NCI-H2107 (cell line): ENCODE measurements around the gene ST6GAL1.
"Not testable (repeated sequence)": the region's sequence is repeated elsewhere in the genome, so short reads cannot be mapped to it uniquely, and the experiment has no call there.

Experiments used
- DNase-seq: peaks from one replicate; lab custom pipeline; 2025; lab: John Stamatoyannopoulos, UW

Gene ST6GAL1, protein sequence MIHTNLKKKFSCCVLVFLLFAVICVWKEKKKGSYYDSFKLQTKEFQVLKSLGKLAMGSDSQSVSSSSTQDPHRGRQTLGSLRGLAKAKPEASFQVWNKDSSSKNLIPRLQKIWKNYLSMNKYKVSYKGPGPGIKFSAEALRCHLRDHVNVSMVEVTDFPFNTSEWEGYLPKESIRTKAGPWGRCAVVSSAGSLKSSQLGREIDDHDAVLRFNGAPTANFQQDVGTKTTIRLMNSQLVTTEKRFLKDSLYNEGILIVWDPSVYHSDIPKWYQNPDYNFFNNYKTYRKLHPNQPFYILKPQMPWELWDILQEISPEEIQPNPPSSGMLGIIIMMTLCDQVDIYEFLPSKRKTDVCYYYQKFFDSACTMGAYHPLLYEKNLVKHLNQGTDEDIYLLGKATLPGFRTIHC

DNA sequence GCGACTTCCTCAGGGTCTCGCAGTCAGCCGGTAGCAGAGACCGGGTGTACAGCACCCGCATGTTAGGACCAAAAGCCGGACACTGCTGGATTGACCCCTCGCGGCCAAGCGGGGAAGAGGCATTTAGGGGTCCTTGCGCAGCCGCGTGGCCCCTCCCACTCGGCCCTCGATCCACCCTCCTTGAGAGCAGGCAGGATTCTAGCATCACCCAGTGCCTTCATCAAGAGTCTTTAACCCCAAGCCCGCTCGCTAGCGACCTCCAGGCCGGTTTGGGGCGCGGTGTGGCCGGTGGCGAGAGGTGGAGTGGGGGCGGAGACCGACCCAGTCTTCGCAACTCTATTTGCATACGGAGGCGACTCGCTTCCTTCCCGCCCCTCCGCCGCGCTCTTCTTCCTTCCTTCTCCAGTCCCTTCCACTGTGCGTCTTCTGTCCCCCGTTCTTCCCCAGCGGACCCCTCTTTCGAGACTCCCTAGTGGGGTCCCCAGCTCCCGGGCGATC lies at the start of gene ST6GAL1:
Gene ST6GAL1, plus strand, starts transcription at position 384 of the 498 bp plus-strand sequence. CDS start 112,178 bp downstream, outside the sequence.
- no peak for DNase-seq

DNA sequence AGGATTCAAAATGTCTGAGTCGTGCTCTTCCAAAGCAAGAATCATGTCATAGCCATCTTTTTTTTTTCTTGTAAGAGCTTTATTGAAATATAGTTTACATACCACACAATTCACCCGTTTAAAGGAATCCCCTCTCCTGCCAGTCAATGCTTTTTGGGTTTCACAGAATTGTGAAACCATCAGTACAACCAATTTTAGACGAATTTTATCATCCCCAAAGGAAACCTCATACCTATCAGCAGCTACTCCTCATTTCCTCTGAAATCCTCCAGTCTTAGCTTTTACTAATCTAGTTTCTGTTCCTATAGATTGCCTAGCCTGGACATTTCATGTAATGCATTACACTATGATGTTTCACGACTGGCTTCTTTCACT lies 48.2 kb upstream of the ST6GAL1 start:
- DNase-seq = no peak

DNA sequence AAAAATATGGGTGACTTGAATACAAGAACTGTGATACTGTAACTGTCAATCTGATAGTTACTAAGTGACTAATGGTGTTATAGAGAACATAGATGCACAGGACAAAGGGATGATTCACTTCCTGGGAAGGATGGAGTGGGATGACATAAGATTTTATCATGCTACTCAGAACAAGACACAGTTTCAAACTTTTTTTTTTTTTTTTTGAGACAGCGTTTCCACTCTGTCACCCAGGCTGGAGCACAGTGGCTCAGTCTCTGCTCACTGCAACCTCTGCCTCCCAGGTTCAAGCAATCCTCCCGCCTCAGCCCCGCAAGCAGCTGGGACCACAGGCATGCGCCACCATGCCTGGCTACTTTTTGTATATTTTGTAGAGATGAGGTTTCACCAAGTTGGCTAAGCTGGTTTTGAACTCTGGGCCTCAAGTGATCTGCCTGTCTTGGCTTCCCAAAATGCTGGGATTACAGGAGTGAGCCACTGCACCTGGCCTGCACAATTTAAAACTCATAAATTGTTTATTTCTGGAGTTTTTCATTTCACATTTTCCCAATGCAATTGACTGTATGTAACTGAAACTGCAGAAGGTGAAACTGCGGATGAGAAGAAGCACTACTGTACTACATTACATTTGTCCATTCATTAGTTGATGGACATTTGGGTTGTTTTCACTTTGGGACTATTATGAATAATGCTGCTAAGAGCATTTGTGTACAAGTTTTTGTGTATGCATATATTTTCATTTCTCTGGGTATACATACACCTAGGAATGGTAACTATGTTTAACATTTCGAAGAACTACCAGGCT lies 47.2 kb upstream of the ST6GAL1 start:
- DNase-seq = no peak

DNA sequence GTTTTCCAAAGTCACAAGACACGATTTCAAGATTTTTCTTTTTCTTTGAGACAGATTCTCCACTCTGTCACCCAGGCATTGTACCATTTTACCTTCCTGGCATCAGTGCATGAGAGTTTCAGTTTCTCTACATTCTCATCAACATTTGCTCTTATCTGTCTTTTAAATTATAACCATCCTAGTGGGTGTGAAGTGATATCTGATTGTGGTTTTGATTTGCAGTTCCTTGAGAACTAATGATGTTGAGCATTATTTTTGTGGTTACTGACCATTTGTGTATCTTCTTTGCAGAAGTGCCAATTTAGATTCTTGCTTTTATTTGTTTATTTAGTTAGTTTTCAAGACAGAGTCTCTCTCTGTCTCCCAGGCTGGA lies 46.7 kb upstream of the ST6GAL1 start:
- DNase-seq = no peak

DNA sequence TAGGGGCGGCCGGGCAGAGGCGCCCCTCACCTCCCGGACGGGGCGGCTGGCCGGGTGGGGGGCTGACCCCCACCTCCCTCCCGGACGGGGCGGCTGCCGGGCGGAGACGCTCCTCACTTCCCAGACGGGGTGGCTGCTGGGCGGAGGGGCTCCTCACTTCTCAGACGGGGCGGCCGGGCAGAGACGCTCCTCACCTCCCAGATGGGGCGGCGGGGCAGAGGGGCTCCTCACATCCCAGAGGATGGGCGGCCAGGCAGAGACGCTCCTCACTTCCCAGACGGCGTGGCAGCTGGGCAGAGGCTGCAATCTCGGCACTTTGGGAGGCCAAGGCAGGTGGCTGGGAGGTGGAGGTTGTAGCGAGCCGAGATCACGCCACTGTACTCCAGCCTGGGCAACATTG lies 45.5 kb upstream of the ST6GAL1 start:
- not testable (repeated sequence) for DNase-seq

DNA sequence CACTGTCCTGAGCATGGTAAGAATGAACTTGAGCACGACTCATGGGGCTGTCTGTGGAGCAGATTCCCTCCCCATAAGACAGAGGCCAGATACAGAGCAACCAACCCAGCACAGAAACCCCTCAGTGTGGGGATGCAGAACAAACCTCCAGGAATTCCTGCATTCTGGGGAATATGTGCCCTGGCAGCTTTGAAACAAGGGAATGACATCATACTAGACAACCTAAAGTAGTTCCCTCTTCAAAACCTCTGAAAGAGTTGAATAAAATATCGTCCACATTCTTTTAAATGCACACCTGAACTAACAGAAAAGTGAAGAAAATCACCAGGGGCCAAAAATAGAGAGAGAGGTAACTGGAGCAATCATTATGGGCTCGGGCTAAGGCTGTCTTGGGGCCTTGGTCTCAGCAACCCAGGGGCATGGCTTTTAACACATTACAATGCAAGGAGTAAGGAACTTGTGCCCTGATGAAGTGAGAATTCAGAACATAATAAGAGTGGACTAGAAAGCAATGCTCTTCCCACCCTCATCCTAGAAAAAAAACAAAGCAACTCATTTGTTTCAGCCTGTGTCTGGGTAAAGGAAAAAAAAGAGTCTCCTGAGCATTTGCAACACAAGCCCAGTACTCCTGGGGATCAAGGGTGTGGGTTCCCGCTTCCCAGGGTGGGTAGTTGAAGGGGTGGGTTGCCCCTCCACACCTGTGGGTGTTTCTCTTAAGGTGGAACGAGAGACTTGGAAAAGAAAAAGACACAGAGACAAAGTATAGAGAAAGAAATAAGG lies 43.9 kb upstream of the ST6GAL1 start:
- no peak for DNase-seq

DNA sequence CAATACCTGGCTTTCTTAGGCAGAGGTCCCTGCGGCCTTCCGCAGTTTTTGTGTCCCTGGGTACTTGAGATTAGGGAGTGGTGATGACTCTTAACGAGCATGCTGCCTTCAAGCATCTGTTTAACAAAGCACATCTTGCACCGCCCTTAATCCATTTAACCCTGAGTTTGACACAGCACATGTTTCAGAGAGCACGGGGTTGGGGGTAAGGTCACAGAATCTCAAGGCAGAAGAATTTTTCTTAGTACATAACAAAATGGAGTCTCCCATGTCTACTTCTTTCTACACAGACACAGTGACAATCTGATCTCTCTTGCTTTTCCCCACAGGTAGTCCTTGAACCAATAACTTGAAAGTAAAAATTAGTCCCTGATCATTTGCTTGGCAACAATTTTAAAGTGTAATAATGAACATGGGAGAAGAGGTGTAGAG lies 42.8 kb upstream of the ST6GAL1 start:
- DNase-seq = not testable (repeated sequence)

DNA sequence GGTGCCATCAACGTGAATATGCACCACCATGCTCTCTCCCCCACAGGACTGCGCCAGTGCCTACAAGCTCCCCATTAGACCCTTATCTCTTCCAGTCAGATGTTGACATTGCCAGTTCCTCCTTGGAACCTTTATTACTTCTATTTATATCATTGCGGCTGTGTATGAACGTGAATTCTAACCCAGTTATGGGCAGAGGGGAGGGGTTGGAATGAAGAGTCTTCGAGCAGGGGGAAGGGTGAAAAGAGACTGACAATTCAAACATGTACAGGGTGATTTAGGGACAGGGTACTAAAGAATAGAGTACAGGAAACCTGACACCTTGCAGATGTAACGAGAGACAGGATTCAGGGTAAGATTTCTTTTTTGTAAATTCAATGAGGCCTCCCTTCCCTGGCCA lies 41.8 kb upstream of the ST6GAL1 start:
- DNase-seq = peak; percentile 45

DNA sequence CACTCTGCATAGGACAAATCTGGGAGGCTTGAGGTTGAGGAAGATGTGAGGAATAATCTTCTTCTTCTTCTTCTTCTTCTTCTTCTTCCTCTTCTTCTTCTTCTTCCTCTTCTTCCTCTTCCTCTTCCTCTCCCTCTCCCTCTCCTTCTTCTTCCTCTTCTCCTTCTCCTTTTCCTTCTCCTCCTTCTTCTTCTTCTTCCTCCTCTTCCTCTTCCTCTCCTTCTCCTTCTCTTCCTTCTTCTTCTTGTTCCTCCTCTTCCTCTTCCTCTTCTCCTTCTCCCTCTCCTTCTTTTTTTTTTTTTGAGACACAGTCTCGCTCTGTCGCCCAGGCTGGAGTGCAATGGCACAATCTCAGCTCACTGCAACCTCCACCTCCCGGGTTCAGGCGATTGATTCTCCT lies 40.6 kb upstream of the ST6GAL1 start:
- DNase-seq = not testable (repeated sequence)

DNA sequence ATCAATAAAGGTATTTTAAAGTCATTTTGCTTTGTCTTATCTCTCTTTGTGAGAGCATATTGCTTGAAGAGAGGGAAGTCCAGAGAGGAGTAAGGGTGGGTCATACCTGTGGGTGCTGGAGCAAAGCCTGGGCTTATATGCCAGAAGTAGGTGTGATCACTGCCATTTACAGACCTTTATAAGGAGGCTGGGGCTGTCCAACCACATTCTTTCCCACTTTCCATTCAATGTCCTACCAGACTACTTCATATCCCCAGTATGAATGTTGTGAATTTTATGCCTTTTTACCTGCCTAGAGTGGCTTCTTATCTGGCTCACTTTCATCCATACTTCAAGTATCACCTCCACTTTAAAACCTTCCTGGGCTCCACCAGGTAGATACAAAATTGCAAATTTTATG lies 39.4 kb upstream of the ST6GAL1 start:
- no peak for DNase-seq

DNA sequence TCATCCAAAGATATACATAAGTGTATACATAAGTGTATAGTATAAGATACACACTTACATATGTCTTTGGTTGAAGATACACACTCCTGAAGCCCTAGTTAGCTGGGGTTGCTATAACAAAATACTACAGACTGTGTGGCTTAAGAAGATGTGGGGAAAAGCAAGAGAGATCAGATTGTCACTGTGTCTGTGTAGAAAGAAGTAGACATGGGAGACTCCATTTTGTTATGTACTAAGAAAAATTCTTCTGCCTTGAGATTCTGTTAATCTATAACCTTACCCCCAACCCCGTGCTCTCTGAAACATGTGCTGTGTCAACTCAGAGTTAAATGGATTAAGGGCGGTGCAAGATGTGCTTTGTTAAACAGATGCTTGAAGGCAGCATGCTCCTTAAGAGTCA lies 37.3 kb upstream of the ST6GAL1 start:
- not testable (repeated sequence) for DNase-seq

DNA sequence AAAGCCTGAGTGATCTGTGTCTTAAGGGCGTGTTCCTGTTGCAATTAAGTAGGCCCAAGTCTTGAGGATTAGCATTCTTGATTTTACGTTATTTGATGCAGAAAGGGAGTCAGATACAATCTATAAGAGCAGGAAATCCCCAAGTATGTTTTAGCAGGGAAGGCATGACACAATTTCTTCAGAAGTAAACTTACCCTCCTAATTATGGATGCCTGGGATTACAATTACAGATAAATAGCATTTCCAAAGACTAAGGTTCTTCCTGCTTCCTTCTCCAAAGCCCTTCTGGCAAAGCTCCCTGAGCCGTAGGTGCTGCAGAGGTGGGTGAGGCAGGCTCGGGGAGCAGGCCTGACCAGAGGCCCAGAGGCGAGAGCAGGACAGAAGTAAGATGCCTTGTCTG lies 34.9 kb upstream of the ST6GAL1 start:
- no peak for DNase-seq

DNA sequence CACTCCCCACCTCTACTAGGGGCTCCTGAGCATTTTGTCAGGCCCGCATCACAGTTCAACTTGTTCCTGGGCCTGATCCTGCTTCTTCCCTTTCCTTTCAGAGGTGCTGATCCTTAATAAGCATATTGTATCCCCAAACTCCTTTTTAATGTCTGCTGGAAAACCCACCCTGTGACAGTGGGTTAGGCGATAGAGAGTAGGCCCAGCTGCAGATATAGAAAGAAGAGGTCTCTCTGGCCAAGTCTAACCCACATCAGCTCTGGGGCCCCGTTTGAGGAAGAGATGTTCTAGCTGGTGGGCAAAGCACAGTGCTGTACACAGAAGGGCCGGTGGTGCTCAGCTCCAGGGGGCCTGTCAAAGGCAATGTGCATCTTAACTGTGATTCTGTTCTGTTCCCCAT lies 34.3 kb upstream of the ST6GAL1 start:
- DNase-seq = no peak

DNA sequence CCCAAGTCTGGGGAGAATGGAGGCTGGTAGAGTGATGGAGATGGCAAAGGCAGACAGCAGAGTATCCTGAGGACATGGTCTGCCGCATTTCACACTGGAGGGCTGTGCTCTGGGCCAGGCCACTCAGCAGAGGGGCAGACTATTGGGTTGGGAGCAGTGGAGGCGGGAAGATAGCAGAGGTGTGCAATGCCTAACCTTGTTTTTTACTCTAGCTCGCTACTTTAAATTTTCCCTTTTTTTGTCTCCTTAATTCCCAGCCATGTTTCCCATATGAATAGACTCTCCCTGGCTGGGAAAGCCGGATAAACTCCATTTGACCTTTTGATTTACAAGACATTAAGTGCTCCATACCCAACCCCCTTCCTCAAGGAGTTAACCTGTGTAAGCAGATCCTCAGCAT lies 33.5 kb upstream of the ST6GAL1 start:
- DNase-seq = no peak

DNA sequence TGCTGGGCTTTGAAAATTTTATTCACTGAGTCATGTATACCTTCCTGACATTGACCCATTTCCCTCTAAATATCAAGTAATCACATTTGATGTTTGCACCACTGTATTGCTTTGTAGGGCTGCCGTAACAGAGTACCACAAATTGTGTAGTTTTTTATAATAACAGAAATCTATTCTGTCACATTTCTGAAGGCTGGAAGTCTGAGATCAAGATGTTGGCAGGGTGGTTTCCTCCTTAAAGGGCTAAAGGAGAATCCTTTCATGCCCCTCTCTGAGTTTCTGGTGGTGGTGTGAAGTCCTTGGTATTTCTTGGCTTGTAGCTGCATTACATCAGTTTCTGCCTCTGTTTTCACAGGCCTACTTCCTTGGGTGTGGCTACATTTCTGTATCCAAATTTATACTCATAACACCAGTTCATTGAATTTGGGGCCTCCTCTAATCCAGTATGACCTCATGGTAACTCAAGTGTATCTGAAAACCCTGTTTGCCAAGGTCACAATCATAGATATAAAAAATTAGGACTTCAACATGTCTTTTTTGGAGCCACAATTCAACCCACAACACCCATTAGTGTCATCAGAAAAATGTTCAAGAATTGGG lies 29.1 kb upstream of the ST6GAL1 start:
- no peak for DNase-seq

DNA sequence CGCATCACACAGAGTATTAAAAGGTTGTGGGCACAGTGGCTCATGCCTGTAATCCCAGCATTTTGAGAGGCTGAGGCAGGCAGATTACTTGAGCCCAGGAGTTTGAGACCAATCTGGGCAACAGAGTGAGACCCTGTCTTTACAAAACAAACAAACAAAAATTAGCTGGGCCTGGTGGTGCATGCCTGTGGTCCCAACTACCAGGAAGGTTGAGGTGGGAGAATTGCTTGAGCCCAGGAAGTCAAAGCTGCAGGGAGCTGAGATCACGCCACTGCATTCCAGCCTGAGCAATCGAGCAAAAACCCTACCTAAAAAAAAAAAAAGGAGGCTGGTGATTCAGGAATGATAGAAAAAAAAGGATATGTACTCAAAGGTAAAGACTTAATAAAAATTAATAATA lies 28.2 kb upstream of the ST6GAL1 start:
- DNase-seq = no peak

DNA sequence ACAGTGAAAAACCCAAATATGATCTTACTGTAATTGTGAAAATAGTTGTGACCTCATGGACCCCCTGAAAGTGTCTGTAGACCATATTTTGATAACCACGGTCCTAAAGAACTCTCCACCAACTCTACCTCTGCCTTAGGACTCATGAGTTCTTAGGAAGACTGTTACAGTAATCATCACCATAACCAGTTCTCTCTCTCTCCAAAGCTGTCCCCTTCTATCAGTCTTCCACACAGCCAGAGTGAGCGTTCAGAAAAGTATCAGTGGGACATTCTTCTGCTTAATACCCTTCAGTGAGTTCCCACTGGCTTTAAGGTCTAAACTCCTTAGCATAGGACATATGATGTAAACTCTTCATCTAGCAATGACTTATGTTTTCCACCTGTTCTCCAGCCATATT lies 27.6 kb upstream of the ST6GAL1 start:
- DNase-seq = no peak

DNA sequence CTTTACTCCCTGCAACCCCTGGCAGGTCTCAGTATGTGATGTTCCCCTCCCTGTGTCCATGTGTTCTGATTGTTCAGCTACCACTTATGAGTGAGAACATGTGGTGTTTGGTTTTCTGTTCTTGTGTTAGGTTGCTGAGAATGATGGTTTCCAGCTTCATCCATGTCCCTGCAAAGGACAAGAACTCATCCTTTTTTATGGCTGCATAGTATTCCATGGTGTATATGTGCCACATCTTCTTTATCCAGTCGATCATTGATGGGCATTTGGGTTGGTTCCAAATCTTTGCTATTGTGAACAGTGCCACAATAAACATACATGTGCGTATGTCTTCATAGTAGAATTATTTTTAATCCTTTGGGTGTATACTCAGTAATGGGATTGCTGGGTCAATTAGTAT lies 26.6 kb upstream of the ST6GAL1 start:
- not testable (repeated sequence) for DNase-seq

DNA sequence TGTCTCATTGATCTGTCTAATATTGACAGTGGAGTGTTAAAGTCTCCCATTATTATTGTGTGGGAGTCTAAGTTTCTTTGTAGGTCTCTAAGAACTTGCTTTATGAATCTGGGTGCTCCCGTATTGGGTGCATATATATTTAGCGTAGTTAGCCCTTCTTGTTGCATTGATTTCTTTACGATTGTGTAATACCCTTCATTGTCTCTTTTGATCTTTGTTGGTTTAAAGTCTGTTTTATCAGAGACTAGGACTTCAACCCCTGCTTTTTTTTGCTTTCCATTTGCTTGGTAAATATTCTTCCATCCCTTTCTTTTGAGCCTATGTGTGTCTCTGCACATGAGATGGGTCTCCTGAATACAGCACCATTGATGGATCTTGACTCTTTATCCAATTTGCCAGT lies 23.3 kb upstream of the ST6GAL1 start:
- DNase-seq = not testable (repeated sequence)

DNA sequence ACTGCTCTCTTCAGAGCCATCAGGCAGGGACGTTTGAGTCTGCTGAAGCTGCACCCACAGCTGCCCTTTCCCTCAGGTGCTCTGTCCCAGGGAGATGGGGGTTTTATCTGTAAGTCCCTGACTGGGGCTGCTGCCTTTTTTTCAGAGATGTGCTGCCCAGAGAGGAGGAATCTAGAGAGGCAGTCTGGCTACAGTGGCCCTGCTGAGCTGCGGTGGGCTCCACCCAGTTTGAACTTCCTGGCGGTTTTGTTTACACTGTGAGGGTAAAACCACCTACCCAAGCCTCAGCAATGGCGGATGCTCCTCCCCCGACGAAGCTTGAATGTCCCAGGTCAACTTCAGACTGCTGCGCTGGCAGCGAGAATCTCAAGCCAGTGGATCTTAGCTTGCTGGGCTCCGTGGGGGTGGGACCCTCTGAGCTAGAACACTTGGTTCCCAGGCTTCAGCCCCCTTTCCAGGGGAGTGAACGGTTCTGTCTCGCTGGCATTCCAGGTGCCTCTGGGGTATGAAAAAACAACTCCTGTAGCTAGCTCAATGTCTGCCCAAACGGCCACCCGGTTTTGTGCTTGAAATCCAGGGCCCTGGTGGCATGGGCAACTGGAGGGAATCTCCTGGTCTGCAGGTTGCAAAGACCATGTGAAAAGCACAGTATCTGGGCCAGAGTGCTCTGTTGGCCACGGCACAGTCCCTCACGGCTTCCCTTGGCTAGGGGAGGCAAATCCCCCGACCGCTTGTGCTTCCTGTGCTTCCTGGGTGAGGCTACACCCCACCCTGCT lies 21.1 kb upstream of the ST6GAL1 start:
- no peak for DNase-seq
